Suprapubic skin (tissue), 4 donors: ENCODE measurements around the gene CSMD2. TPM values are rescaled to one million over a fixed set of nuclear protein-coding genes. Genes with fewer than 3 reads are reported as not detected.

ENCODE experiments used
- DNase-seq, 2 donors: peaks; one replicate each; pipeline ENCODE4 v3.0.0-alpha.2; 2019; ENCODE audit warnings: low spot score in 2 of 2
- H3K27ac ChIP-seq: fragments of 200-600 bp; sonication (generic); one replicate; pipeline ENCODE4 v1.5.1; 2019
- H3K27me3 ChIP-seq: fragments of 200-600 bp; sonication (generic); one replicate; pipeline ENCODE4 v1.5.1; 2019
- H3K36me3 ChIP-seq: fragments of 200-600 bp; sonication (generic); one replicate; pipeline ENCODE4 v1.5.1; 2019
- H3K4me1 ChIP-seq: fragments of 200-600 bp; sonication (generic); one replicate; pipeline ENCODE4 v1.5.1; 2019
- H3K4me3 ChIP-seq: fragments of 200-600 bp; sonication (generic); one replicate; pipeline ENCODE4 v1.5.1; 2019; ENCODE audit warnings: mild to moderate bottlenecking
- H3K9me3 ChIP-seq: fragments of 200-600 bp; sonication (generic); one replicate; pipeline ENCODE4 v1.5.1; 2019
- EP300 ChIP-seq: sonication (generic); formaldehyde crosslinking; IDR thresholded peaks from one replicate; pipeline ENCODE4 v1.6.1; 2017; ENCODE audit warnings: antibody characterized with exemption
- POLR2A ChIP-seq, 2 donors: fragments of 450-650 bp; IDR thresholded peaks; one replicate each; pipeline ENCODE4 v1.6.1; 2017; ENCODE audit warnings: antibody characterized with exemption in 2 of 2, mild to moderate bottlenecking in 2 of 2, moderate library complexity in 2 of 2
- POLR2AphosphoS5 ChIP-seq, 3 donors: sonication (generic); formaldehyde crosslinking; IDR thresholded peaks; one replicate each; pipeline ENCODE4 v1.6.1; 2017; ENCODE audit warnings: antibody characterized with exemption in 3 of 3
- WGBS: methylation state at CpG from one replicate; pipeline ENCODE4 v1.1.5; 2018; 5-methylcytosine and 5-hydroxymethylcytosine counted together
- total RNA-seq, 4 donors: library from RNA; depleted of rRNA; stranded (reverse); fragments of >200 nt; gene quantifications; one replicate each; pipeline ENCODE4 v1.1.0, GENCODE V29; 2016
- TF ChIP-seq, protein P1 (sequence below), 2 donors: fragments of 200-600 bp in 1 of 2; fragments of 450-650 bp in 1 of 2; sonication (generic) in 1 of 2; IDR thresholded peaks; one replicate each; pipeline ENCODE4 v1.5.1; 2016 to 2019; ENCODE audit warnings: antibody characterized with exemption in 2 of 2, mild to moderate bottlenecking in 1 of 2, moderate library complexity in 1 of 2

The CSMD2 gene
- total RNA-seq, 4 donors from 2014 or later, result 0.08 to 0.55 (median 0.13) TPM

DNA sequence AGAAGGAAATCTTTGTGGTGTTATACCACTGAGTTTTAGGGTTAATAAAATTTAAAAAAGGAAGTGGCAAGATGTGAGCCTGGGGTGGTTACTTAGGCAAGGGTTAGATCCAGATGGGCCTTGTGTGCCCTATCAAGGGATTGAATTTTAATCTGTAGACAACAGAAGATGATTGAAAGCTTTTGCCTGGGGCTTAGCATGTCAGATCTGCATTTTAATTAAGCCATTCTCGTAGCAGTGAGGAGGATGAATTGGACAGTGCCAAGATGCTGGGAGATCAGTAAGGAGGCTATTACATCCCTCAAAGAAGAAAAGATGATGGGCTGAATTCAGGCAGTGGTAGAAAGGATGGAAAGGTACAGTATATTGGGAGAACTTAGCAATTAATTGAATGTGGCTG lies 258.9 kb downstream of the CSMD2 start:
- no peaks in the 10 kb centered on the region for H3K27me3 ChIP-seq
- no peak for DNase-seq
- no peaks in the 10 kb centered on the region for H3K4me1 ChIP-seq
- H3K4me3 ChIP-seq, result no peak overlapping the region
- H3K9me3 ChIP-seq, result no peaks in the 10 kb centered on the region
- 39% methylated on average over 1 of the region's 1 CpG for WGBS
- H3K36me3 ChIP-seq, result no peaks in the 10 kb centered on the region
- H3K27ac ChIP-seq, result no peak overlapping the region
- TF ChIP-seq POLR2AphosphoS5 (IDR thresholded peaks at IDR 0.05) (no peak), EP300 (no peak), POLR2A (IDR thresholded peaks at IDR 0.05) (no peak)
- TF ChIP-seq, protein P1, sequence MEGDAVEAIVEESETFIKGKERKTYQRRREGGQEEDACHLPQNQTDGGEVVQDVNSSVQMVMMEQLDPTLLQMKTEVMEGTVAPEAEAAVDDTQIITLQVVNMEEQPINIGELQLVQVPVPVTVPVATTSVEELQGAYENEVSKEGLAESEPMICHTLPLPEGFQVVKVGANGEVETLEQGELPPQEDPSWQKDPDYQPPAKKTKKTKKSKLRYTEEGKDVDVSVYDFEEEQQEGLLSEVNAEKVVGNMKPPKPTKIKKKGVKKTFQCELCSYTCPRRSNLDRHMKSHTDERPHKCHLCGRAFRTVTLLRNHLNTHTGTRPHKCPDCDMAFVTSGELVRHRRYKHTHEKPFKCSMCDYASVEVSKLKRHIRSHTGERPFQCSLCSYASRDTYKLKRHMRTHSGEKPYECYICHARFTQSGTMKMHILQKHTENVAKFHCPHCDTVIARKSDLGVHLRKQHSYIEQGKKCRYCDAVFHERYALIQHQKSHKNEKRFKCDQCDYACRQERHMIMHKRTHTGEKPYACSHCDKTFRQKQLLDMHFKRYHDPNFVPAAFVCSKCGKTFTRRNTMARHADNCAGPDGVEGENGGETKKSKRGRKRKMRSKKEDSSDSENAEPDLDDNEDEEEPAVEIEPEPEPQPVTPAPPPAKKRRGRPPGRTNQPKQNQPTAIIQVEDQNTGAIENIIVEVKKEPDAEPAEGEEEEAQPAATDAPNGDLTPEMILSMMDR (IDR thresholded peaks at IDR 0.05), result no peak

DNA sequence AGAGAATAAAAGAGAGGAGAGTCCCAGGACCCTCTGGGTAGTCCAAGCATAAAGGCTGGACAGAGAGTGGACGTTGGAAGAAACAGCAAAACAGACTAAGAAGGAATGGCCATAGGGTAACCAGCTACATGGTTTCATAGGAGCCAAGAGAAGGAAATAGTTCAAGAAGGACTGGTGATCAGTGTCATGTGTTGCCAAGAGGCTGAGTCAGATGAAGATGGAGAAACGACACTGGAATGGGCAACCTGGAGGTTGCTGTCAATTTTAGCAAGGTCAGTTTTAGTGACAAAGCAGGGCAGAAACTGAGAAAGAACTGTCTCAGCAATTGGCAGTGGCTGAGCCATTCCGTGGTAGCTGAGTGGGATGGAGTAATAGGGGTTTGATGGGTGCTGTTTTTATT lies 259.8 kb downstream of the CSMD2 start:
- DNase-seq, result no peak
- H3K9me3 ChIP-seq, result no peaks in the 10 kb centered on the region
- H3K4me3 ChIP-seq, result no peak overlapping the region
- no peak overlapping the region for H3K27ac ChIP-seq
- no peaks in the 10 kb centered on the region for H3K36me3 ChIP-seq
- 71% methylated on average over 3 of the region's 3 CpGs for WGBS
- no peaks in the 10 kb centered on the region for H3K27me3 ChIP-seq
- no peaks in the 10 kb centered on the region for H3K4me1 ChIP-seq
- TF ChIP-seq POLR2A (IDR thresholded peaks at IDR 0.05), result no peak
- TF ChIP-seq, protein P1 (IDR thresholded peaks at IDR 0.05), result no peak
- no peak for TF ChIP-seq EP300
- TF ChIP-seq POLR2AphosphoS5 (IDR thresholded peaks at IDR 0.05), result no peak

DNA sequence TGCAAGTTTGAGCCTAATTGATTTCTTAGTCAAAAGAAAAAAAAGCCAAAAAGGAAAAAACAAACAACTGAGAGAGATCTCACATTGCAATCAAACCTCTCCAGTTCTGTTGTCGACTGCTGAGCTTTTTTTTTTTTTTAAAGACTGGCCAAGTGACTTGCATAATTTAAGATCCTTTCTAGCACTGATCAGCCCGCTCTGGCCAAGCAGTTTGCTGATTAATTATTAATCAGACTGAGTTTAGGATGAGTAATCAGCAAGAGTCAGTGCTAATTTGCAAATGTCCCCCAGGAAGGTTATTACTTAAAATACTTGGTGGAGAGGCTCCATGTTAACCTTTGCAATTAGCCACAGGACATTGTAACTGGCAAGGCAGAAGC lies 261.8 kb downstream of the CSMD2 start:
- H3K4me1 ChIP-seq, result no peaks in the 10 kb centered on the region
- H3K4me3 ChIP-seq, result no peak overlapping the region
- no peaks in the 10 kb centered on the region for H3K27me3 ChIP-seq
- H3K36me3 ChIP-seq, result no peaks in the 10 kb centered on the region
- 23% methylated on average over 2 of the region's 2 CpGs for WGBS
- DNase-seq, result no peak
- H3K27ac ChIP-seq, result no peak overlapping the region
- TF ChIP-seq EP300 (no peak), POLR2A (IDR thresholded peaks at IDR 0.05) (no peak), POLR2AphosphoS5 (IDR thresholded peaks at IDR 0.05) (no peak)
- TF ChIP-seq, protein P1 (IDR thresholded peaks at IDR 0.05), result no peak
- H3K9me3 ChIP-seq, result no peaks in the 10 kb centered on the region

DNA sequence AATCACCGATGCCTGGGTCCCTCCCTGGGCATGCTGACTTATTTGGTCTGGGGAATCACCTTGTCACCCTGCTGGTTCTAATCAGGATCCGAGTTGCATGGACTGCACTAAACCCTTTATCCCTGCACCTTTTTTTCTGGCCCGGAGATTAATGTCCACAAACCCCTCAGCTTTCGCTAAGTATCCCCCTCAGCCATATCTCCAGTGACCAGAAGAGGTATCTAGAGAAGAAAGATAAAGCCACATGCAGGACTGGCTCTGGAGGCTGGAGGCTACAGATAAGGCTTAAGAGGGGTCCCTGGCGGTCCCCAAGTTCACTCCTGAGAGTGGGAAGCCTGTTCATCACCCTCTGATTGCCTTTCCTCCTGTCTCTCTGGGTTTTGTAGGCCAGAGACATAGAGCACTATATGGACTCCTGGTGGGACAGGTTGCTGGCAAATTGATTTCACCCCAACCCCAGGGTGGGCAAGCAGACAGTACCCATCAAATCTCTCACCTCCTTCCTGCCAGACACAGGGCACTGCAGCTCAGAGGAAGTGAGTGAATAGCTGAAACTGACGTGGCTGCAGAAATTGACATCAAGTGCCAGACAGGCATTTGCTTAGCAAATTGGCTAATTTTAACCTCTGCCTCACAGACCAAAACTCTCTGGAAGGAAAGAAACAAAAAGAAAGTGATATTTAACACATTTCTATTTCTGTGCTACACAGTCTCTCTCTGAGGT lies 262.4 kb downstream of the CSMD2 start:
- no peaks in the 10 kb centered on the region for H3K9me3 ChIP-seq
- TF ChIP-seq, protein P1 (IDR thresholded peaks at IDR 0.05), result no peak
- TF ChIP-seq EP300 (no peak), POLR2AphosphoS5 (IDR thresholded peaks at IDR 0.05) (no peak), POLR2A (IDR thresholded peaks at IDR 0.05) (no peak)
- H3K4me1 ChIP-seq, result no peaks in the 10 kb centered on the region
- DNase-seq, result no peak
- 73% methylated on average over 6 of the region's 6 CpGs for WGBS
- H3K4me3 ChIP-seq, result no peak overlapping the region
- H3K27ac ChIP-seq, result no peak overlapping the region
- H3K27me3 ChIP-seq, result no peaks in the 10 kb centered on the region
- H3K36me3 ChIP-seq, result no peaks in the 10 kb centered on the region

DNA sequence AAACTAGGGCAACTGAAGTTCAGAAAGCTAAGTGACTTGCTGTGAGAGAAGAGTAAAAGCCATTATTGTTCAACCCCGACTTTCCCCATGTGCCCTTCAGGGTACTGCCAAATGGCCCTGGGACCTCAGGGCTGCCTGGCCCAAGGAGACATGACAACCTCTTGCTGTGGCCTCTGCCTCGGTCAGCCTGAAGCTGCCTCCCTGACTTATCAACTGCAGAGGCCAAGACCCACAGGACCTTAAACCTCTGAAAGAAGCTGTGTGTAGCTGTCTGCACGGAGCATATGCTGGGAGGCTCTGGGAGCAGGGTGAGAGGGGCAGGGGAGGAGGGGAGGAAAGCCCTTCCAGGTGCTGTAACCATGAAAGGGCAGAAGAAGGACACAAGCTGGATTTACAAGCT lies 265.3 kb downstream of the CSMD2 start:
- no peak for DNase-seq
- 87% methylated on average over 3 of the region's 3 CpGs for WGBS
- TF ChIP-seq EP300 (no peak), POLR2AphosphoS5 (IDR thresholded peaks at IDR 0.05) (no peak), POLR2A (IDR thresholded peaks at IDR 0.05) (no peak)
- TF ChIP-seq, protein P1 (IDR thresholded peaks at IDR 0.05), result no peak
- Histone ChIP-seq H3K4me1 (no peaks in the 10 kb centered on the region), H3K27me3 (no peaks in the 10 kb centered on the region), H3K9me3 (no peaks in the 10 kb centered on the region), H3K4me3 (no peak overlapping the region), H3K27ac (no peak overlapping the region), H3K36me3 (no peaks in the 10 kb centered on the region)
